Mucosa of rectum (tissue), 2 donors: ENCODE data around the gene SDC3.
A peak's percentile ranks its signal among the peaks of the same experiment; 100 is the strongest.

Source experiments
- H3K27ac ChIP-seq, 2 donors: one replicate each; pipeline ENCODE4 v1.7.0; 2013; ENCODE audit warnings: inconsistent platforms in 2 of 2, low read depth in 2 of 2, low read length in 2 of 2
- H3K27me3 ChIP-seq, 2 donors: one replicate each; pipeline ENCODE4 v1.7.0; 2013; ENCODE audit warnings: low read length in 2 of 2; ENCODE audit not compliant: control insufficient read depth in 2 of 2, insufficient read depth in 2 of 2
- H3K36me3 ChIP-seq, 2 donors: one replicate each; pipeline ENCODE4 v1.7.0; 2013; ENCODE audit warnings: low read length in 2 of 2; ENCODE audit not compliant: control insufficient read depth in 2 of 2, insufficient read depth in 2 of 2
- H3K4me1 ChIP-seq, 2 donors: one replicate each; pipeline ENCODE4 v1.7.0; 2013; ENCODE audit warnings: low read length in 2 of 2, mild to moderate bottlenecking in 1 of 2; ENCODE audit not compliant: control insufficient read depth in 2 of 2, insufficient read depth in 2 of 2
- H3K4me3 ChIP-seq, 2 donors: one replicate each; pipeline ENCODE4 v1.7.0; 2013; ENCODE audit warnings: low read length in 2 of 2
- H3K9ac ChIP-seq, 2 donors: one replicate each; pipeline ENCODE4 v1.7.0; 2013; ENCODE audit warnings: low read length in 2 of 2, low read depth in 1 of 2, mild to moderate bottlenecking in 1 of 2
- H3K9me3 ChIP-seq, 2 donors: one replicate each; pipeline ENCODE4 v1.7.0; 2013; ENCODE audit warnings: low read length in 2 of 2; ENCODE audit not compliant: control insufficient read depth in 2 of 2
- donor health status: healthy.
- donor health status: Normal muscosa, but diverticular disease.

SDC3 gene

GRCh38 chr1:30890502-30891226, 17.9 kb downstream of the SDC3 start:
- H3K9me3 ChIP-seq: no peaks in the 10 kb centered on the region
- no peak overlapping the region for H3K27ac ChIP-seq

GRCh38 chr1:30889511-30889910, 19.0 kb downstream of the SDC3 start:
- H3K27ac ChIP-seq: no peak overlapping the region
- no peaks in the 10 kb centered on the region for H3K36me3 ChIP-seq
- no peaks in the 10 kb centered on the region for H3K9me3 ChIP-seq
- H3K27me3 ChIP-seq: no peaks in the 10 kb centered on the region
- H3K4me1 ChIP-seq: peaks cover 0 to 2% of the 10 kb centered on the region in 2 donors
- H3K4me3 ChIP-seq: no peak overlapping the region
- no peak overlapping the region for H3K9ac ChIP-seq

More at GRCh38 chr1:30890502-30891226, 17.9 kb downstream of the SDC3 start:
- no peaks in the 10 kb centered on the region for H3K27me3 ChIP-seq
- peaks cover 0 to 2% of the 10 kb centered on the region in 2 donors for H3K4me1 ChIP-seq
- no peak overlapping the region for H3K4me3 ChIP-seq
- H3K36me3 ChIP-seq: no peaks in the 10 kb centered on the region
- H3K9ac ChIP-seq: no peak overlapping the region

DNA sequence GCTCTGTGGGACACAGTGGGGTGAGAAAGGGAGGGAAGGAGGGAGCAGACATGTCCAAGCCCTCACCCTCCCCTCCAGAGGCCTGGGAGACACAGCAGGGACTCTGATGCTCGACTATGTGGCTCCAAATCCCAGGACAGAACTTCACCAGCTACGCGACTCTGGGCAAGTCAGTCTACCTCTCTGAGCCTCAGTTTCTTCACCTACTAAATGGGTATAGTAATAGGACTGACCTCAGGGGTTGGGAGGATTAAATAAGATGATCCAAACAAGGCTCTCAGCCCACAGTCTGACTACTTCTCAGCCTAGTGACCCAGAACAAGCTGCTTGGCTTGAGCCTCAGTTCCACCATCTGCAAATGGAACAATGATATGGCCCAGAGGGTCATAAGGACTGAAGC, 19.6 kb downstream of the SDC3 start:
- no peaks in the 10 kb centered on the region for H3K9me3 ChIP-seq
- H3K4me3 ChIP-seq: no peak overlapping the region
- H3K36me3 ChIP-seq: no peaks in the 10 kb centered on the region
- no peak overlapping the region for H3K9ac ChIP-seq
- H3K27ac ChIP-seq: peak overlapping the region; percentile 28 to 74
- H3K27me3 ChIP-seq: no peaks in the 10 kb centered on the region
- H3K4me1 ChIP-seq: peaks cover 0 to 2% of the 10 kb centered on the region in 2 donors

DNA sequence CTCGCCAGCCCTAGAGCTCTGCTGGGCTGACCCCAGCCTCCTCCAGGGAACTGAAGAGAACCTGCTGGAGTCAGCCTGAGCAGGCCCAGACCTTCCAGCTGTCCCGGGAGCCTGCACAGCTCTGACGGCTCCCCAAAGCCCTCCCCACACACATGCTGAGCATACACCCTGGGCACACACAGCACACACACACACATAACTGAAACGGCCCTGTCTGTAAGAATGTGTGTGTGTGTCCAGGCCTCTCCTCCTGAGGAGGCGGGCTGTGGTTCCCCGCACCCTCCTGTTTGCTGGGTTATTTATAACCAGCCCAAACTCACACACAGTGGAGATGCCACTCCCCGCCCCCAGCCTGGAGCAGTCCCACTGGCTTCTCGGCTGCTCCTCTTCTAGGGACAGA, 20.2 kb downstream of the SDC3 start:
- peak overlapping the region; percentile 56 to 74 for H3K27ac ChIP-seq
- no peaks in the 10 kb centered on the region for H3K36me3 ChIP-seq
- no peaks in the 10 kb centered on the region for H3K27me3 ChIP-seq
- H3K9ac ChIP-seq: no peak overlapping the region
- no peaks in the 10 kb centered on the region for H3K9me3 ChIP-seq
- H3K4me3 ChIP-seq: no peak overlapping the region
- H3K4me1 ChIP-seq: no peaks in the 10 kb centered on the region

GRCh38 chr1:30887485-30888315, 20.9 kb downstream of the SDC3 start:
- no peak overlapping the region for H3K4me3 ChIP-seq
- no peaks in the 10 kb centered on the region for H3K36me3 ChIP-seq
- peak overlapping the region; percentile 56 to 72 for H3K27ac ChIP-seq
- H3K9me3 ChIP-seq: no peaks in the 10 kb centered on the region
- H3K9ac ChIP-seq: no peak overlapping the region
- H3K27me3 ChIP-seq: no peaks in the 10 kb centered on the region
- H3K4me1 ChIP-seq: no peaks in the 10 kb centered on the region

DNA sequence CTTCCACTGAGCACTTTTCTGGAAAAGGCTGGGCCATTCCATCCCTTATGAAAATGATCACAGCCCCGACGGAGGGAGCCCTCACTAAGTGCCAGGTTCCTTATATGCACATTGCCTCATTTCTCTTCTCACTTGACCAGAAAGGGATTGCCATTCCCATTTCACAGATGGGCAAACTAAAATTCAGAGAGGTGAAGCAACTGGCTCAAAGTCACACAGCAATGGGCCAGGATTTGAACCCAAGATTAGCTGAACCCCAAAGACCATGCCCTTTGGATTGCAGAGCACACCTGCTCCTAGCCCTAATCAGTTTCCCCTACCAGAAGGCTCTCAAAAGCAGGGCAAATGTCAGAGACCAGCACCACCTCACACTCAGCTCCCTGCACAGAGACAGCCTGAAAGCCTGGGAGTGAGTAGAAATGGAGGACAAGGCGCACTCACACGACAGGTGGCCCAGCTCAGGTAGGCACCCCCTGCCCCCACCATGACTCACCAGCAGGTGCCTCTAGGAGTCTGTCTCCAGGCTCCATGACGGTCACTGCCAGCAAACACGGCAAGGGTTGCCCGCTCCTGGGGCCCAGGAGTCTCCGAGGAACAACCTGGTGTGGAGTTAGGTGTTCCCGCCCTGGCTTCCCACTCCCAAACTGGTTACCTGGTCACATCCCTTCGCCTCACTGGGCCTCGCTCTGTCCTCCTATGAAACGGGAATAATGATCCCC, 21.7 kb downstream of the SDC3 start:
- H3K9ac ChIP-seq: no peak overlapping the region
- peak overlapping the region in 1 of 2 donors; percentile 72 for H3K27ac ChIP-seq
- H3K4me1 ChIP-seq: no peaks in the 10 kb centered on the region

GRCh38 chr1:30885570-30886522, 22.7 kb downstream of the SDC3 start:
- peak overlapping the region in 1 of 2 donors; percentile 9 for H3K27ac ChIP-seq
- no peak overlapping the region for H3K4me3 ChIP-seq
- no peaks in the 10 kb centered on the region for H3K4me1 ChIP-seq
- no peaks in the 10 kb centered on the region for H3K36me3 ChIP-seq
- no peaks in the 10 kb centered on the region for H3K27me3 ChIP-seq
- H3K9me3 ChIP-seq: no peaks in the 10 kb centered on the region
- H3K9ac ChIP-seq: no peak overlapping the region

More for the DNA sequence above, 21.7 kb downstream of the SDC3 start:
- H3K9me3 ChIP-seq: no peaks in the 10 kb centered on the region
- no peaks in the 10 kb centered on the region for H3K36me3 ChIP-seq
- H3K4me3 ChIP-seq: no peak overlapping the region
- H3K27me3 ChIP-seq: no peaks in the 10 kb centered on the region

- no peaks in the 10 kb centered on the region for H3K27me3 ChIP-seq
- no peaks in the 10 kb centered on the region for H3K9me3 ChIP-seq
- H3K36me3 ChIP-seq: no peaks in the 10 kb centered on the region
- no peak overlapping the region for H3K9ac ChIP-seq
- no peak overlapping the region for H3K4me3 ChIP-seq
- no peak overlapping the region for H3K27ac ChIP-seq
- no peaks in the 10 kb centered on the region for H3K4me1 ChIP-seq
Measured at GRCh38 chr1:30884723-30885122, 23.8 kb downstream of the SDC3 start.

DNA sequence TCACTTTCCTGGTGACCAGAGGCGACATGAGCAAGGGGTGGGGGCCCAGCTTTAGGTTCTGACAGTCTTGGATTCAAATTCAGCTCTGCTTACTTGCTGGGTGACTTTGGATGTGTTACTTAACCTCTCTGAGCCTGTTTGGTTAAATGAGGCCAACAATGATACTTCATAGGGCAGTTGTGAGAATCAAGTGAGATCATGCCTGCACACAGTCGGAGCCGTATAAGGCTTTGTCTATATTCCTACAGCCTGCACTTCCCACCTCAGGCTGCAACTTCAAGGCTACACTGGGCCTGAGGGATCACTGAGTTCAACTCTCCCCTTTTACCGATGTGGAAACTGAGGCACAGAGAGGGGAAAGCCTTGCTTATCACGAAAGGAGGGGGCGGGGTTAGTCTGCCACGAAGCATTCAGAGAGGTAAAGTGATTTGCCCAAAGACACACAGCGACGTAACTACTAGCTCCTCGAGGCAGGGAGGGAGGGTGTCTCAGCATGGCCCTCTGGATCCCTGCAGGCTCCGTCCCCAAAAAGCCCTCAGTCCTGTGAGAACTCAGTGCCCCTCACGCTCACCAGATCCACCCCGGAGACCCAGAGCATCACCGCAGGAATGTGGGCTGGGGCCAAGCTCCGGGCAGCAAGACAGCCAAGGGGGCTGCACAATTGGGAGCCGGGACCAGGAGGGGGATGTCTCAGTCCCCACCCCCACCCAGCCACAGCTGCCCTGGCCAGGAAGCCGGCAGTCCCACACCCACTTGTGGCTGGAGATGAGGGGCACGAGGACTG, 25.0 kb downstream of the SDC3 start:
- Histone ChIP-seq H3K4me3 (no peak overlapping the region), H3K9ac (no peak overlapping the region), H3K36me3 (no peaks in the 10 kb centered on the region), H3K27me3 (no peaks in the 10 kb centered on the region), H3K27ac (no peak overlapping the region), H3K9me3 (no peaks in the 10 kb centered on the region), H3K4me1 (no peaks in the 10 kb centered on the region)
